ENCODE data around the gene PADI3. TPM values are rescaled to one million over a fixed set of nuclear protein-coding genes. Genes with fewer than 3 reads are reported as not detected.

The PADI3 gene
- total and polyA plus RNA-seq, 2 of the 4 experiments (the other 2 are of a cell fraction) = not detected

DNA sequence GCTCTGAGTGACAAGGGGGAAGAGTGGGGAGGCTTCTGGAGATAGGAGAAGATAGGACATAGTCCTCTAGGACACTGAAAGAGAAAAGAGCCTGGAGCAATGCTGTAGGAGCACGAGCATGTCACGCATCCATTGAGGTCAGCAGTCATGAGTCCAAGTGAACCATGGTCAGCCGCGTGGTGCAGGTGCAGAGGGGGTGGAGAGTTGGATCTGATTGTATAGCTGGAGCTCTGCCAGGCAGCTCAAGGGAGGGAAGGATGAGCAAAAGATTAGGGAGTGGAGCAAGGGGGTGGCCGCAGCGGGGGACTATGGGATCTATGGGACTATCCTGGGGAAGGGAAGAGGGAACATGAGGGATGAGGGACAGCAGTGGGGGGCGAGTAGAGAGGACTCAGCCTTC is 30.0 kb upstream of the PADI3 start:
- DNase-seq (no peak), ATAC-seq (ENCODE audit: low read depth) (no peak)
- no peak overlapping the region for H3K14ac ChIP-seq (replicated peaks; ENCODE audit: low read depth, low read length)
- dilution Hi-C loops (cut with HindIII; ENCODE audit: low sequenced_read_pairs, unreplicated experiment) (no loop called here), intact Hi-C loops (cut with micrococcal nuclease) (no loop called here), in situ Hi-C loops (cut with MboI; ENCODE audit: low sequenced_read_pairs) (no loop called here)
- TF ChIP-seq MXI1 (IDR thresholded peaks at IDR 0.05; ENCODE audit: borderline replicate concordance, low read depth, low read length) (no peak), FOS (IDR thresholded peaks at IDR 0.05; ENCODE audit: low read depth, low read length) (no peak), MAFK (IDR thresholded peaks at IDR 0.05; ENCODE audit: low read depth, low read length) (no peak)
- no peak overlapping the region for H4K8ac ChIP-seq (ENCODE audit: low read depth in 2 of 2, low read length in 2 of 2)
- no peak overlapping the region for H3K4me2 ChIP-seq (ENCODE audit: low read depth, low read length)
- no peaks in the 10 kb centered on the region for H3K4me1 ChIP-seq (ENCODE audit: control insufficient read depth, insufficient read depth, low read length)
- POLR2A ChIA-PET (ENCODE audit: unreplicated experiment) = no interaction called here
- peaks cover 2% of the 10 kb centered on the region; the same call in 1 of the 2 replicates for H3K9me1 ChIP-seq (ENCODE audit: insufficient read depth, low read length)
- CTCF ChIA-PET = no interaction called here
- H4K91ac ChIP-seq (ENCODE audit: insufficient read depth, low read depth, low read length) = no peak overlapping the region
- H3K27me3 ChIP-seq (ENCODE audit: control insufficient read depth, insufficient read depth, low read length) = peaks cover 48% of the 10 kb centered on the region
- H3K4me3 ChIP-seq (ENCODE audit: insufficient read depth, low read depth, low read length) = no peak overlapping the region
- H2AK9ac ChIP-seq (replicated peaks; ENCODE audit: low read depth, low read length, poor library complexity) = no peak overlapping the region
- no peak overlapping the region for H2AK5ac ChIP-seq (ENCODE audit: low read depth, low read length)
- H3K18ac ChIP-seq (ENCODE audit: low read depth, low read length) = no peak overlapping the region
- no peak overlapping the region for H2BK5ac ChIP-seq (ENCODE audit: low read depth, low read length, poor library complexity, severe bottlenecking)
- H3K4ac ChIP-seq (ENCODE audit: low read depth, low read length) = no peak overlapping the region
- no peaks in the 10 kb centered on the region for H3K79me1 ChIP-seq (ENCODE audit: low read depth in 1 of 2, low read length in 2 of 2)
- no peak overlapping the region for H3K27ac ChIP-seq (ENCODE audit: insufficient read depth, low read length)
- no peaks in the 10 kb centered on the region for H4K20me1 ChIP-seq (ENCODE audit: insufficient read depth, low read length)
- no peak overlapping the region for H2AFZ ChIP-seq (replicated peaks; ENCODE audit: low read length, poor library complexity)
- no peak overlapping the region for H3K56ac ChIP-seq (ENCODE audit: extremely low read depth, insufficient read depth, low read length)
- H3K9me3 ChIP-seq (ENCODE audit: control insufficient read depth, insufficient read depth, low read length) = no peaks in the 10 kb centered on the region
- H2BK120ac ChIP-seq (ENCODE audit: low read depth, low read length) = no peak overlapping the region
- H2BK20ac ChIP-seq (ENCODE audit: low read depth, low read length) = no peak overlapping the region
- H4K5ac ChIP-seq (ENCODE audit: low read depth, low read length) = no peak overlapping the region
- no peak overlapping the region for H3K9ac ChIP-seq (ENCODE audit: low read depth, low read length)
- H2BK15ac ChIP-seq (ENCODE audit: low read depth, low read length) = no peak overlapping the region
- no peak overlapping the region for H3K23ac ChIP-seq (ENCODE audit: low read depth, low read length)
- H3K36me3 ChIP-seq (ENCODE audit: control insufficient read depth, insufficient read depth, low read length) = no peaks in the 10 kb centered on the region
- WGBS, 2 experiments (ENCODE audit: extremely low coverage in 2 of 2, insufficient read length in 1 of 2) = 69% methylated on average over 5 of the region's 7 CpGs; no CpG with 5 or more reads in 1 of the 2 experiments
- no TSS peak for BruUV-seq (replicated peaks)
